ENCODE measurements around the gene ARID3A. TPM values are rescaled to one million over a fixed set of nuclear protein-coding genes. Genes with fewer than 3 reads are reported as not detected.

Gene ARID3A
- polyA plus RNA-seq, 1 donor, result 28.3 TPM

DNA sequence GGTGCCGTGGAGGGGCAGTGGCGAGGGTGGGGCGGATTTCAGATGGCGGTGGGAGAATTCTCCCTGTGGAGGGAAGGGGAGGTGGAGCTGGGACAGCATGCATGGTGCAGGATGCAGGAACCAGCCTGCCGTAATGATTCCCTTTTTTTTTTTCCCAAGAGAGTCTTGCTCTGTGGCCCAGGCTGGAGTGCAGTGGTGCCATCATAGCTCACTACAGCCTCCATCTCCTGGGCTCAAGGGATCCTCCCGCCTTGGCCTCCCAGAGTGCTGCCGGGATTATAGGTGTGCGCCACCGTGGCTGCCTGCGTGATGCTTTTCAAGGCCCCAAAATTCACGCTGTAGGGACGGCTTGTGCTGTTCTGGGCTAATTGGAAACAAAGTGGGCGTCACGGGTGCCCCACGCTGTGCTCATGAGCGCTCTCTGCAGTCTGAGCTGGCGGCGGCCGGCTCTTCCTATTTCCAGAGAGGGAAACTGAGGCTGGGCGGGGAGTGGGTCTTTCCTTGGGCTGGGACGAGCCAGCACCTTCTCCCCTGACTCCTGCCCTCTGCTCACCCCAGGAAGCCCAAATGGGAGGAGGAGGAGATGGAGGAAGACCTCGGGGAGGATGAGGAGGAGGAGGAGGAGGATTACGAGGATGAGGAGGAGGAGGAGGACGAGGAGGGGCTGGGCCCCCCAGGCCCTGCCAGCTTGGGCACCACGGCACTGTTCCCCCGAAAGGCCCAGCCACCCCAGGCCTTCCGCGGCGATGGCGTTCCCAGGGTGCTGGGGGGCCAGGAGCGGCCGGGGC lies 6.2 kb downstream of the ARID3A start:
- no peak for DNase-seq

- no peak for DNase-seq
Observed at GRCh38 chr19:932648-933552, 7.1 kb downstream of the ARID3A start.

DNA sequence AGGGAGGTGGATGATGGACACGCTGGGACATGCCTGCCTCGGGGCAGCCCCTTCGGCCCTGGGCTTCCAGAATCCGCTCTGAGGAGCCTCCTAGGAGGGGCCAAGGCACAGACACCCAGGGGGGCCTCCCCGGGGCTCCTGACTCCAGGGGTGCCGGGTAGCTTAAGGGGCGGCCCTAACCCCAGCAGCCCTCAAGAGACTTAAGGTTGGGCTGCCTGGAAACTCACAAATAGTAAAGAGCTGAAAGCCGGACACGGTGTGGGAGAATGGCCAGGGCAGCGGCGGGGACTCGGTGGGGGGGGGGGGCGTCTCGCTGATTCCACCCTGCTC lies 7.7 kb downstream of the ARID3A start:
- DNase-seq, result no peak

DNA sequence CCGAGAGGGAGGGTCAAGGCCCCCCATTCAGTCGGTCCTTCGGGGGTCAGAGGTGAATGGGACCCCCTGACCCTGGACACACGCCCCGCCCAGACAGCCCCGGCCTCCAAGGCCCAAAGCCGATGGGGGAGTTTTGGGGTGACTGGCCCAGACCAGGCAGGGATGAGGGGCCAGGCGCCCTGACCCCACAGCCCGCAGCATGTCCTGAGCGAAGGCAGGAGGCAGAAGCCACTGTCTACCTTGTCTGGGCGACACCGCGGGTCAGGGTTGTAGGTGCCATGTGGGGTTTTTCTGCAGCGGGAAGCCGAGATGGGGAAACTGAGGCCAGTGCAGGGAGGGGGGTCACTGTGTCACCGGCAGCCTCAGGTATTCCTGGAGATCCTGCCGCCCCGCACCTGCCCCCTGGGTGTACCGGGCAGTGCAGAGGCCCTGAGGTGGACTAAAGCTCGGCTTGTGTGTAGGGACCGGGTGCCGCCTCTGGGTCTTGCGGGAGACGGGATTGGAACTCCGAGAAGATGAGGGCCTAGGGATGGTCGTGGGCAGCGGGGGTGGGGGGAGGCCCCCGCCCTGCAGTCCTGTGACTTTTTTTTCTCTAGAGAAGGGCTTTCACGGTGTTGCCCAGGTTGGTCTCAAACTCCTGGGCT lies 8.5 kb downstream of the ARID3A start:
- DNase-seq, result no peak

DNA sequence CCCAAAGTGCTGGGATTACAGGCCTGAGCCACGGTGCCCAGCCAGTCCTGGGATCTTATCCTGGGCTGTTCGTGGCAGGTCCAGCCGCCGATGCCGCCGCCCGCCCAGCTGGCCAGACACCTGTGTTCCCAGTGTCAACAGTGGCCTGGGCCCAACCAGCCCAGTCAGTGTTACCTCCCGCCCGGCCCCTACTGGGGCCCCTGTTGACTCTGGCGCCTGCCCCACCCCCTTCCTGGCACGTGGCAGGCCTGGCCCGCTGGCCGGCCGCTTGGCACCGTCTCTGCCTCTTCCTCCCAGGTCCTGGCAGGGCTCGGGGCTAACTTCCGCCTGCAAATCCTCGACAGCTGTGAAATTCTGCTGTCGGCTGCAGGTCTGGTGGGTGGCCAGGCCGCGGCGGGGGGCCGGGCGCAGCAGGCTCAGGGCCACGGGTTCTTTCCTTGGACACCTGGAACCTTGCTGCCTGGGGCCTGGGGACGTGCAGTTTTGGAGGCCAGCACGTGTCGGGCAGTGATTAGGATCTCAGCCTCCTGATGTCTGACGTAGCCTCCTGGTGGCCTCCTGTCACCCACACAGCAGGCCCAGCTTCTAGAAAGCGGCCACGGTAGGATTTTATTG lies 9.1 kb downstream of the ARID3A start:
- DNase-seq, result no peak

DNA sequence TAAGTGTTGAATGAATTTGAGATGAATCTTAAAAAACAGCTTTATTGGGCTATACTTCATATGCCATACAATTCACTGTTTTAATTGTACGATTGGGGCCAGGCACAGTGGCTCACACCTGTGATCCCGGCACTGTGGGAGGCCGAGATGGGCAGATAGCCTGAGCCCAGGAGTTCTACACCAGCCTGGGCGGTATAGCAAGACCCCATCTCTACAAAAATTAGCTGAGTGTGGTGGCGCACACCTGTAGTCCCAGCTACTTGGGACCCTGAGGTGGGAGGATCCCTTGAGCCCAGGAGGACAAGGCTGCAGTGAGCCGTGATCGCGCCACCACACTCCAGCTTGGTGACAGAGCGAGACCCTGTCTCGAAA lies 10.3 kb downstream of the ARID3A start:
- no peak for DNase-seq

- DNase-seq, result no peak
Observed at GRCh38 chr19:937259-937694, 11.4 kb downstream of the ARID3A start.

DNA sequence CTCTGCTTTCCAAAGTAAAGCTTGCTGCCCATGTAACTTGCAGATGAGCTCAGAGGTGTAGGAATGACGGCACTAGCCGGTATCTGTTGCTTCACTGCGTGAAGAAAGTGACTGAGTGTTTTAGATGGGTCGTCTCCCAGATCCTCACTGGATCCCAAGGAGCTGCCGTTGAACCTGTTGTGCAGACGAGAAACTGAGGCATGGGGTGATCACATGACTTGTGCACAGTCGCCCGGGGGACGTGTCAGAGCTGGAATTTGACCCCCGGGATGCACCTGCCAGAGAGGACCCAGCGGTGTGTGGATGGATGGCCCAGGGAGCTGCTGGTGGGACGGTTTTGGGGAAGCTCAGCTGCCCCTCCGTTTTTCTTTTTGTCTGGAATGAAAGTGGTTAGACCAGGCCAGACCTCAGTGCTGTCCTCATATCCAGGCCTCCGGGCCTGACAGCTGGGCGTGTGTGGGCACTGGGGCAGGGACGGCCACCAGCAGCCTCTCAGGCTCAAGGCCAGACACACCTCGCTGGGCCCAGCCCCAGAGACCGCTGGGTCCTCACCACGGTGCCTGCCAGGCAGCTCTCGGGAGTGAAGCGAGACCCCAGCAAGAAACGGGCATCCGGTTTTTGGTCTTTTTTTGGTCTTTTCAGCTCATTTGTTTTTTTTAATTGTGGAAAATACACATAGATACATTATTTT lies 12.5 kb downstream of the ARID3A start:
- no peak for DNase-seq

DNA sequence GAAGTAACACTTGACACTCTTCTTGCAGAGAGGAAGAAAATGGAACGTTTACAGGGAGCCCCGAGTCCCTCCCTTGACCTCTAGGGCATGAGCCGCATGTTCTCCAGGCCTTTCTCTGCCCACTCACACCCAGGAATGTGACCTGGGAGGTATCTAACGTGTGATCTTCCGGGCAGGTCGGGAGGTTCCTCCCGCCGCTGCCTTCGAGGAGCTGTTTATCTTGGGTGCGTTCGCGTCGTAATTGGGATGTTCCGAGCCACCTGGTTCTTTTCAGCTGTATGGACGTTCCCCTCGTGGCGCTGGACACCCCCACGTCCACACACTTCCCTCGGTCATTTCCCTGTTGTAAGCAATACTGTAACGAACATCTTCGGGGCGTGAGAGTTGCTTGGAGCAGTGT lies 13.6 kb downstream of the ARID3A start:
- DNase-seq, result no peak

GRCh38 chr19:939922-940321 lies 14.1 kb downstream of the ARID3A start:
- DNase-seq, result no peak

- no peak for DNase-seq
Observed at GRCh38 chr19:940591-941291, 14.9 kb downstream of the ARID3A start.

DNA sequence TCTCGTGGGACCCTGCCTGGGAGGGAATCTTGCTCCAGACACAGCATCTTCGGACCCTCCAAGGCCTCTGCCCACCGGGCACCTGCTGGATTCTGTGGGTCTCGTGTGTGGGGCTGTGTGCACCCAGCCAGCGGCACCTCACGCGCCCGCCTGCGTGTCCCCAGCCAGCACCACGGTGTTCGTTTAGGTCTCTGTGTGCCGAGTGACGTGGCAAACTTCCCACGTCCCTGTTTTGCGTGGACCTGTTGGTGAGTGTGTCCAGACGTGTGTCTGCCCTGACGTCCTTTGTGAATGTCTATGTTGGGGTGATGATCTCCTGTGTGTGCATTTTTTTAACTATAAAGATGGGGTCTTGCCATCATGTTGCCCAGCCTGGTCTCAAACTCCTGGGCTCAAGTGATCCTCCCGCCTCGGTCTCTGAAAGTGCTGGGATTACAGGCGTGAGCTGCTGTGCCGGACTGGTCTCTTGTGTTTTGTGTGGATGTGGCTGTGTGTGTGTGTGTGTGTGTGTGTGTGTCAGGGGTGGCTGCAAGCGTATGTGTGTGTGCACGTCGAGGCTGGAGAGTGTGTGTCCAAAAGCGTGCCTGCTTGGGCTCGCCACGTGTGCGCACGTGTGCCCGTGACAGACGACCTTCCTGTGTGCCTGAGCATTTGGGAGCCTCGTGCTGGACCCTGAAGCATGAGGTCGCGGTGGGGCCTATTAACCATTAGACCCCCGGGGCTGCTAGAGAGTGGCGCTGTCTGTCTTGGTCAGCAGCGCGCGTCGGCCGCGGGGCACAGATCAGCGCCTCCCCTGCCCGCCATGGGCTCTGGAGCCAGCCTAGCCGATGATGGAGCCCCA lies 15.7 kb downstream of the ARID3A start:
- no peak for DNase-seq

DNA sequence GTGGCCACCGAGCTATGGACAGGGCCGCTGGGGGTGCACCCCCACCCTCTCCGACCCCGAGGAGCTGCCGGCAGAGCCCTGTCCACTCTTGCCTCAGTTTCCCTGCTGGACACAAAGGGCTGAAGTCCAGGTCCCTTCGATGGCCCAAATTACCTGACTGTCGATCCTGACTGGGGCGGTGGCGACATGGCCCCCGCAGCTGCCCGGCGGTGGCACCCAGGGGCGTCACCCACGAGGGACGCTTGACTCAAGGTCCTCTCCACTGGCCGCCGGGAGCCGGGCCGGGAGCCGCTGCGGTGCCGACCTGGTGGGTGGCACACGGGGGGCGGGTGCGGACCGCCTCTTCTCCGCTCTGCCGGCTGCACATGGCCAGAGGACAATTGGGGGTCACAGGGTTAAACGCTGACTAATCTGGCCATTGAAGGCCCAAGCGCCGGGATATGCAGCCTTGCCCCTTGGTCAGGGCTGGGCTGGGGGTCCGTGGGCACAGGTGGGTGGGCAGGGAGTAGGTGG lies 16.4 kb downstream of the ARID3A start:
- no peak for DNase-seq

DNA sequence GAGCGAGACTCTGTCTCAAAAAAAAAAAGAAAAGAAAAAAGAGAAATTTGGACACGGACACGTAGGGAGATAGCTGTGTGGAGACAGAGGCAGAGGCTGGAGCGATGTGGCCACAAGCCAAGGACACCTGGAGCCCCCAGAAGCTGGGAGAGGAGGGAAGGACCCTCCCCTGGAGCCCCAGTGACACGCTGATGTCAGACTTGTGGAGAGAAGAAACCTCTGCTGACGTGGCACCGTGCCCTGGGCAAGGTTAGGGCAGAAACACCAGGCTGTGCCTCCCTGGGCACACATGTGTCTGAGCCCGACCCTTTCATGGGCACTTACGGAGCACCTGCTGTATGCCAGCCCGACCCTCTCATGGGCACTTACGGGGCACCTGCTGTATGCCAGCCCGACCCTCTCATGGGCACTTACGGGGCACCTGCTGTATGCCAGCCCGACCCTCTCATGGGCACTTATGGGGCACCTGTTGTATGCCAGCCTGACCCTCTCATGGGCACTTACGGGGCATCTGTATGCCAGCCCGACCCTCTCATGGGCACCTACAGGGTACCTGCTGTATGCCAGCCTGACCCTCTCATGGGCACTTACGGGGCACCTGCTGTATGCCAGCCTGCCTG lies 17.8 kb downstream of the ARID3A start:
- no peak for DNase-seq

- DNase-seq, result no peak
Observed at GRCh38 chr19:944171-944567, 18.3 kb downstream of the ARID3A start.

DNA sequence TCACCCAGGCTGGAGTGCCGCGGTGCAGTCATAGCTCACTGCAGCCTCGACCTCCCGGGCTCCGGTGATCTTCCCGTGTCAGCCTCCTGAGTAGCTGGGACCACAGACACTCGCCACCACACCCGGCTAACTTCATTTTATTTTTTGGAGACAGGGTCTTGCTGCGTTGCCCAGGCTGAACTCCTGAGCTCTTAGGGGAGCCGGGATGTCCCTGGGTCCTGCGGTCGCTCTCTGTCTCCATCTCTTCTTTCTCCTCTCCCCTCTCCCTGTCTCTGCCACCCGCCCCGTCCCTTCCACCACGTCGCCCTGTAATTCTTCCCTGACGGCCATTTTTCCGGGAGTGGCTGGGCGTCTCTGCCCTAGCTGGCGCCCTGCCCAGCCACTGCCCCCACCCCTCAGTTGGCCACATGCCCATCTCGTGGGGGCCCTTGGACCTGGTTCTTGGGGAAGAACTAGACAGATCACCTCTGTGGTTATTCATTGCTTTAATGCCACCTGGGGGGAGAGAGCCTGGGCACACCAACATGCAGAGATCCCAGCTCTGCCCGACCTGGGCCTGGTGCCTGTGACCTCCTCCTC lies 18.9 kb downstream of the ARID3A start:
- DNase-seq, result no peak

DNA sequence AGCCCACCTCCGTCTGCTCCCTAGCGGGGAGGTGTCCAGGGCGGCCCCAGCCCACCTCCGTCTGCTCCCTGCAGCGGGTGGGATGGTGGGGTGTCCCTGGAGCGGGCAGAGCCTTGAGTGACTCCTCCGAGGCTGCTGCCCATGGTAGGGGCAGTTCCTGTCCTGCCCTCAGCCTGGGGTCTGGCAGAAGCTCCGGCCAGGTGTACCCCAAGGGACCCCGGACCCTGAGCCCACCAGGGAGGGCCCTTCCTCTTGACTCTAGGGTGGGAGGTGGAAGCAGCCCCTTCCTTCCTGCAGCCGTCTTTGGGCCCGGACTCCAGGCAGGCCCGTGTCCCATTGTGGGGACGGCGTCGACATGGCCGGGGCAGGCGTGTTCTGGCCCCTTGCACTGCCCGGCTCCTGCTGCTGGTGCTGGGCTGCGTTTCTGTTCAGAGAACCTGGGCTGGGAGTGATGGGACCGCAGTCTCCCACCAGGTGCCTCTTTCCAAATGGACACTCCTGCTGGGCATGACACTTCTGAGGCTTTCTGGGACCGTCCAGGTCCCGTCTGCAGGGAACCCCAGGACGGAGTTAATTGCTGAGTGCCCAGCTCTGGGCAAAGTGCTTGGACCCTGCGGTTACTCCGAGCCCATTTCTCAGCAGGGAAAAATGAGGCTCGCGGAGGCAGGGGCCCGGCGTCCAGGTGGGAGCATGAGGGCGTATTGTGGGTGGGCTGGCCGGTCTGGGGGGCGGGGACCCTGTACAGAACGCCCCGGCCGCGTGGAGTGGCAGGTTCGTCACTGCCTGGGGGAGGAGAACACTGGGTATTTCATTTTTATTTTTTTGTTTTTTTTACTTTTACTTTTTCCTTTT lies 19.8 kb downstream of the ARID3A start:
- no peak for DNase-seq

GRCh38 chr19:947090-947706 lies 21.4 kb downstream of the ARID3A start:
- no peak for DNase-seq

Data from left kidney (tissue), 2 donors.